NCI-H345 treated with DMSO at 0.1 percent for 48 hours (cell line): ENCODE results near the gene TMEM52.

Experiments used
- DNase-seq: peaks from one replicate; lab custom pipeline; 2025; ENCODE audit not compliant: unreplicated experiment; lab: John Stamatoyannopoulos, UW

TMEM52 gene

DNA sequence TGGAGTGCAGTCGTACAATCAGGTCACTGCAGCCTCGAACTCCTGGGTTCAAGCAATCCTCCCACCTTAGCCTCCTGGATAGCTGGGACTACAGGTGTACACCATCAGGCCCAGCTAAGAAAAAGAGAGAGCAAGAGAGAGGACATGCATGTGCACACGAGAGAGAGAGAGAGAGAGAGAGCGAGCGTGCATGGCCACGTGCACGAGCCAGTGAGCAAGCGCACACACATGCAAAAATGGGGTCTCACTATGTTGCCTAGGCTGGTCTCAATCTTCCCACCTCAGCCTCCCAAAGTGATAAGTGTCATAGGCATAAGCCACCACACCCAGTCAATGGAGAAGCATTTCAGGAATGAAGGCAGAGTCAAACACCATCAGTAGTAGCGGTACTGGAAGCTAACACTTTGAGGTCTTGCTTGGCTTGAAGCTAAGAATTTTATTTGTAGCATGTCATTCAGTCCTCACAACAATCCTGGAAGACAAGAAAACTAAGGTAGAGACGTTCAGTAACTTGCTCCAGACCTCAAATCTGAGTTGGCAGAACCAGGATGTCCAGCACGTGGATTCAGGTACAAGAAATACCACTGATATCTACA lies 42.6 kb downstream of the TMEM52 start:
- no peak for DNase-seq

DNA sequence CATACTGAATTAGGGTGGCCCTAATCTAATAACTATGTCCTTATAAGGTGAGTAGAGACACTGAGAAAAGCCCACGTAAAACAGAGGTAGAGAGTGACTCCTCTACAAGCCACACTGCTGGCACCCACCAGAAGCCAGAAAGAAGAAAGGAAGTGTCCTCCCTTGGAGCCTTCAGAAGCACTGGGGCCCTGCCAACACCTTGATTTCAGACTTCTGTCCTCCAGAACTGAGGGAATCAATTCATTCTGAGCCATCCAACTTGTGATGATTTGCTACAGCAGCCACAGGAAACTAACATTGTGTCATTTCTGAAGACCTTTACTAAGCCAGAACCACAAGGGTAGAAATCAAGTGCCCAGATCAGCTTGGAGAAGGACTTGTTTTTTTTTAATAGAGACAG lies 43.1 kb downstream of the TMEM52 start:
- DNase-seq: no peak

DNA sequence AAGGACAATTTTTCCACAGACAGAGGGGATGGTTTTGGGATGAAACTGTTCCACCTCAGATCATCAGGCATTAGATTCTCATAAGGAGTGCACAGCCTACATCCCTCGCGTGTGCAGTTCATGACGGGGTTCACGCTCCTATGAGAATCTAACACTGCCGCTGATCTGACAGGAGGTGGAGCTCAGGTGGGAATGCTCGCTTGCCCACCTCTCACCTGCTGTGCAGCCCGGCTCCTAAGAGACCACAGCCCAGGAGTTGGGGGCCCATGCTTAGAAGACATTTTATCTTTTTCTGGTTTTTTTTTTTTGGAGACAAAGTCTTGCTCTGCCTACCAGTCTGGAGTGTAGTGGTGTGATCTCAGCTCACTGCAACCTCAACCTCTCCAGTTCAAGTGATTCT lies 44.2 kb downstream of the TMEM52 start:
- DNase-seq: no peak

DNA sequence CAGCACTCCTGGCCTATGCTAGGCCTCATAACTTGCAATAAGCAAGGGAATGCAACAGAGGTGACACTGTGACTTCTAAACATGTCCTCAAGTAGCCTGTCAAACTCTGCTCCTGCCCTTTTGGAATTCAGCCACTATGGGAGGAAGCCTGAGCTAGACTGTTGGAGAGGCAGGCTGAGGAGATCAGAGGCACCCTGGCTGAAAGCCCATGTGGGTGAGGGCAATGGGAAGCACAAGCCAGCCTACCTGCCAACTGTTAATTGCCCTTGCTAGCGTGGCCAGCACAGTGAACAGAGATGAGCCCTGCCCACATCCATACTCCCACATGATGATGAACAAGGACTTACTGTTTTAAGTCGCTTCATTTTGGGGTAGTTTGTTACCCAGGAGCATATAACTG lies 45.9 kb downstream of the TMEM52 start:
- no peak for DNase-seq

DNA sequence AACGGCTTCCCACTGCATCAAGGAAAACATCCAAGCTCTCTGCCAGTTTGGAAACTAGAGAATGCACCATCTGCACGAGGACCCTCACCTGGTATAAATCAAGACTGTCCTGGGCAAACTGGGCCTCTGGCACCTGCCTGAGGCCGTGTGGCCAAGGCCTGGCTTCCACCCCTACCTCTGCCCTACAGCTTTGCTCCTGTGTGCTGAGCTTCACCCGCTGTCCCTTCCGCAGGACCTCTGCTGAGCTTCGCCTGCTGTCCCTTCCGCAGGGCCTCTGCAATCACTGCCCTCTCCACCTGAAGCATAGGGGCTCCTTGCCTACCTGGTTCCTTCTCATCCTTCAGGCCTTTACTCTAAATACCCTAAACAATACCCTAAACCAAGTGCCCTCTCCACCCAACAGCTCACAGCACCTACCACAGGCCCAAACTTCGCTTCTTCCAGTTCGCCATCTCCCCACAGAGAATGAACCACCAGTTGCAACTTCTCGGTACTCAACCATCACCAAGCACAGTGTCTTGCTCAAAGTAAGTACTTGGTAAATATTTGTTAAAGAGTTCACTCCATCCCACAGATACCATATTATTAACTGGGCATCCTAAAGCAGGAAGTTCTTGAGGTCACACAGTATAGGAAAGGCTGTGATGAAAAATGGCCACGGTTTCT lies 46.6 kb downstream of the TMEM52 start:
- no peak for DNase-seq

DNA sequence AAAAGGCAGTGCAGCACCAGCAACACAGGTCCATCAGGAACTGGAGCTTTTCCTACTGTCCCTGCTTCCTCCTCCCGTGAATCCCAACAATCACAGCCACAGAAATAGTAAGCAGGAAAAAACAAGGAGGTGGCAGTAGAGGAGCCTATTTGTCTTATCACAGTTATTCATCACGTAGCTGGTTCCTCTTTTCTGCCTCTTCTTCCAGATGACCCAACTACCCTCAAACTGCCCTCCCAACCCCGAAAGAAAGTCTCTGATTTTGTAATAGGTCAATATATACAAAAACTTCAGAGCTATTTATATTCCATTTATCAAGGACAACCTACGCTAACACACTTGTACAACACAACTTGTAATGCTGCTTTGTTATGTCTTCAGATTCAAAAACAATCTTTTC lies 49.6 kb downstream of the TMEM52 start:
- DNase-seq: no peak
